ENCODE data around the gene LSR.

DNA sequence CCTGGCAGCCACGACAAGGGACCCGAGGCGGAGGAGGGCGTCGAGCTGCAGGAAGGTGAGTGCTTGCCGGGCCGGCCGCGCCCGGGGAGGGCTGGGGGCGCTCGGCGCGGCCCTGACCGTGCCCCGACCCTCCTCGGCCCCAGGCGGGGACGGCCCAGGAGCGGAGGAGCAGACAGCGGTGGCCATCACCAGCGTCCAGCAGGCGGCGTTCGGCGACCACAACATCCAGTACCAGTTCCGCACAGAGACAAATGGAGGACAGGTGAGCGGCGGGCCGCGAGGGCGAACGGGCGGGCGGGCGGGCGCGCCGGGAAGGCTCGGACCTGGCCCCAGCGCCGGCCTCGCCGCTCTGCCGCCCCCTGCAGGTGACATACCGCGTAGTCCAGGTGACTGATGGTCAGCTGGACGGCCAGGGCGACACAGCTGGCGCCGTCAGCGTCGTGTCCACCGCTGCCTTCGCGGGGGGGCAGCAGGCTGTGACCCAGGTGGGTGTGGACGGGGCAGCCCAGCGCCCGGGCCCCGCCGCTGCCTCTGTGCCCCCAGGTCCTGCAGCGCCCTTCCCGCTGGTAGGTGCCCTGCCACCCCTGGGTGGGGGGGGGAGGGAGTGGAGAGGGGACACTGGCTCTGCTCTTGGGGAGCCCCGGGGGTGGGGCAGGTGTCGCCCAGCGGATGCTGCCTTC is 20.8 kb downstream of the LSR start:
- TF ChIP-seq, protein P1, sequence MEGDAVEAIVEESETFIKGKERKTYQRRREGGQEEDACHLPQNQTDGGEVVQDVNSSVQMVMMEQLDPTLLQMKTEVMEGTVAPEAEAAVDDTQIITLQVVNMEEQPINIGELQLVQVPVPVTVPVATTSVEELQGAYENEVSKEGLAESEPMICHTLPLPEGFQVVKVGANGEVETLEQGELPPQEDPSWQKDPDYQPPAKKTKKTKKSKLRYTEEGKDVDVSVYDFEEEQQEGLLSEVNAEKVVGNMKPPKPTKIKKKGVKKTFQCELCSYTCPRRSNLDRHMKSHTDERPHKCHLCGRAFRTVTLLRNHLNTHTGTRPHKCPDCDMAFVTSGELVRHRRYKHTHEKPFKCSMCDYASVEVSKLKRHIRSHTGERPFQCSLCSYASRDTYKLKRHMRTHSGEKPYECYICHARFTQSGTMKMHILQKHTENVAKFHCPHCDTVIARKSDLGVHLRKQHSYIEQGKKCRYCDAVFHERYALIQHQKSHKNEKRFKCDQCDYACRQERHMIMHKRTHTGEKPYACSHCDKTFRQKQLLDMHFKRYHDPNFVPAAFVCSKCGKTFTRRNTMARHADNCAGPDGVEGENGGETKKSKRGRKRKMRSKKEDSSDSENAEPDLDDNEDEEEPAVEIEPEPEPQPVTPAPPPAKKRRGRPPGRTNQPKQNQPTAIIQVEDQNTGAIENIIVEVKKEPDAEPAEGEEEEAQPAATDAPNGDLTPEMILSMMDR (IDR thresholded peaks at IDR 0.05) = peak; percentile 21 to 95 (median 66)
- peak in 1 of 2 donors; percentile 34 for TF ChIP-seq POLR2A (IDR thresholded peaks at IDR 0.05)
